ENCODE data around the gene ESRRB. TPM values are rescaled to one million over a fixed set of nuclear protein-coding genes. Genes with fewer than 3 reads are reported as not detected.

ESRRB gene
- total RNA-seq, 1 donor from 2014 or later = 0.74 TPM

DNA sequence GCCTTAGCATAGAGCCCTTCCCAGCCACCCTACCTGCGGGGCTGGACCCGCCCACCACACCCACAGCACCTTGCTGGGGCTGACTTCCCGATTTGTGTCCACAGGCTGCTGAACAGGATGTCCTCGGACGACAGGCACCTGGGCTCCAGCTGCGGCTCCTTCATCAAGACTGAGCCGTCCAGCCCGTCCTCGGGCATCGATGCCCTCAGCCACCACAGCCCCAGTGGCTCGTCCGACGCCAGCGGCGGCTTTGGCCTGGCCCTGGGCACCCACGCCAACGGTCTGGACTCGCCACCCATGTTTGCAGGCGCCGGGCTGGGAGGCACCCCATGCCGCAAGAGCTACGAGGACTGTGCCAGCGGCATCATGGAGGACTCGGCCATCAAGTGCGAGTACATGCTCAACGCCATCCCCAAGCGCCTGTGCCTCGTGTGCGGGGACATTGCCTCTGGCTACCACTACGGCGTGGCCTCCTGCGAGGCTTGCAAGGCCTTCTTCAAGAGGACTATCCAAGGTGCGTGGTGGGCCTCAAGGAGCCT is 63.4 kb downstream of the ESRRB start:
- Histone ChIP-seq H3K27ac (no peak overlapping the region), H3K9me3 (no peaks in the 10 kb centered on the region), H3K27me3 (no peaks in the 10 kb centered on the region), H3K4me1 (no peaks in the 10 kb centered on the region), H3K36me3 (no peaks in the 10 kb centered on the region), H3K4me3 (no peak overlapping the region)
- intact Hi-C loops (cut with DNase I) = no loop called here
- TF ChIP-seq POLR2A (IDR thresholded peaks at IDR 0.05) (no peak), POLR2AphosphoS5 (IDR thresholded peaks at IDR 0.05; ENCODE audit: insufficient read depth in 1 of 2, low read depth in 1 of 2) (no peak)
- TF ChIP-seq, protein P1, sequence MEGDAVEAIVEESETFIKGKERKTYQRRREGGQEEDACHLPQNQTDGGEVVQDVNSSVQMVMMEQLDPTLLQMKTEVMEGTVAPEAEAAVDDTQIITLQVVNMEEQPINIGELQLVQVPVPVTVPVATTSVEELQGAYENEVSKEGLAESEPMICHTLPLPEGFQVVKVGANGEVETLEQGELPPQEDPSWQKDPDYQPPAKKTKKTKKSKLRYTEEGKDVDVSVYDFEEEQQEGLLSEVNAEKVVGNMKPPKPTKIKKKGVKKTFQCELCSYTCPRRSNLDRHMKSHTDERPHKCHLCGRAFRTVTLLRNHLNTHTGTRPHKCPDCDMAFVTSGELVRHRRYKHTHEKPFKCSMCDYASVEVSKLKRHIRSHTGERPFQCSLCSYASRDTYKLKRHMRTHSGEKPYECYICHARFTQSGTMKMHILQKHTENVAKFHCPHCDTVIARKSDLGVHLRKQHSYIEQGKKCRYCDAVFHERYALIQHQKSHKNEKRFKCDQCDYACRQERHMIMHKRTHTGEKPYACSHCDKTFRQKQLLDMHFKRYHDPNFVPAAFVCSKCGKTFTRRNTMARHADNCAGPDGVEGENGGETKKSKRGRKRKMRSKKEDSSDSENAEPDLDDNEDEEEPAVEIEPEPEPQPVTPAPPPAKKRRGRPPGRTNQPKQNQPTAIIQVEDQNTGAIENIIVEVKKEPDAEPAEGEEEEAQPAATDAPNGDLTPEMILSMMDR (IDR thresholded peaks at IDR 0.05) = no peak
- no peak for DNase-seq (ENCODE audit: extremely low spot score in 2 of 2)

DNA sequence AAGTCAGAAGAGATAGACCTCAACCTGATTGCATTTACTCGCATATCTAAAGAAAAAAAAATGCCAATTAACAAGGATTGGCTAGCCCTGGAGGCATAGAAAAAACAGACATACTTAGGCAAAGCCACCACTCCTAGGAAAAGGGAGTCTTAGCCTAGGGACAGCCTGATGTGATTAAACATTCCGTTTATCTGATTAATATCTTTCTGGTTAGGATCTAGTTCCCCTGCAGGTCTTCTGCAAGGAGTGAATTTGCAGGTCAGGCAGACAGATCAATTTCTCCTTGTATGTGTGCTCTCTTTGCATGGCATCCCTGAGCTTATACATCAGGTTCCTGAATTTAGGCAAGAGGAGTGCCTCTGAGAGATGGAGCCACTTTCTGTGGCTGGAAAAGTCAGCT is 70.5 kb downstream of the ESRRB start:
- no peaks in the 10 kb centered on the region for H3K36me3 ChIP-seq
- TF ChIP-seq POLR2A (IDR thresholded peaks at IDR 0.05) (no peak), POLR2AphosphoS5 (IDR thresholded peaks at IDR 0.05; ENCODE audit: insufficient read depth in 1 of 2, low read depth in 1 of 2) (no peak)
- TF ChIP-seq, protein P1 (IDR thresholded peaks at IDR 0.05) = no peak
- H3K9me3 ChIP-seq = no peaks in the 10 kb centered on the region
- DNase-seq (ENCODE audit: extremely low spot score in 2 of 2) = no peak
- intact Hi-C loops (cut with DNase I) = no loop called here
- H3K4me3 ChIP-seq = no peak overlapping the region
- H3K27ac ChIP-seq = no peak overlapping the region
- H3K27me3 ChIP-seq = no peaks in the 10 kb centered on the region
- no peaks in the 10 kb centered on the region for H3K4me1 ChIP-seq

DNA sequence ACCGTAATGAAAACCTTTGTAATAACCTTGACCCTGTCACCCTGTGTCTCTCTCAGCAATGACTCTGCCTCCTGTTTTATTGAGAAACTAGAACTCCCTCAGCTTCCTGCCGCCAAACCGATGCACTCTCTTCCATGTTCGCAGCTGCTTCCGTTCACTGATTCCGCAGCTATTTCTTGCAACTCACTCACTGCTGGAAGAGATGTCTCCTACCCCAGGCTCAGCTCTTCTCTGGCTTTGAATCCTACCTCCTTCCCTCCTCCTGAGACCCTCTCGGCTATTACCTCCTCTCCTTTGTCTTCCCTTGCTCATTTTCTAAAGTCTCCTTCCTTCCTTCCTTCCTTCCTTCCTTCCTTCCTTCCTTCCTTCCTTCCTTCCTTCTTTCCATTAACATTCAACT is 71.0 kb downstream of the ESRRB start:
- TF ChIP-seq POLR2A (IDR thresholded peaks at IDR 0.05) = no peak
- TF ChIP-seq POLR2AphosphoS5 (IDR thresholded peaks at IDR 0.05; ENCODE audit: insufficient read depth in 1 of 2, low read depth in 1 of 2) = no peak
- TF ChIP-seq, protein P1 (IDR thresholded peaks at IDR 0.05) = no peak
- no peak overlapping the region for H3K4me3 ChIP-seq
- H3K4me1 ChIP-seq = no peaks in the 10 kb centered on the region
- no peaks in the 10 kb centered on the region for H3K36me3 ChIP-seq
- intact Hi-C loops (cut with DNase I) = no loop called here
- no peaks in the 10 kb centered on the region for H3K27me3 ChIP-seq
- DNase-seq (ENCODE audit: extremely low spot score in 2 of 2) = no peak
- no peaks in the 10 kb centered on the region for H3K9me3 ChIP-seq
- H3K27ac ChIP-seq = no peak overlapping the region

DNA sequence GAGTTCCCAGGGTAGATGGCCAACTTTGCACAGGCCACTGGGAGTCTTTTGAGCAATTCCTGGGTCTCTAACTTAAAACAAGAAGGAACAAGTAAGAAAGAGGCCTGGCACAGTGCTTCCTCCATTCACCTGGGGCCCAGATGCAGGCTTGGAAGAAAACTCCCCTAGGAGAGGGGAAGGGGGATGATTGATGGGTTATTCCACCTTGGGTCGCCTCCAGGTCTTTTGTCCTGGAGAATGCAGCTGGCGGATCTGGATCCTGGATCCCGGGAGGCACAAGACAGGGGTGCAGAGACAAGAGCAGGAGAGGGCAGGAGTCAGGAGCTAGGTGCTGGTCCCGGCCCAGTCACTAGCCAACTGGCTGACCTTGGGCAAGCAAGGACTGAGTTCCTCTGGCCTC is 74.5 kb downstream of the ESRRB start:
- TF ChIP-seq POLR2AphosphoS5 (IDR thresholded peaks at IDR 0.05; ENCODE audit: insufficient read depth in 1 of 2, low read depth in 1 of 2) = no peak
- TF ChIP-seq POLR2A (IDR thresholded peaks at IDR 0.05) = no peak
- TF ChIP-seq, protein P1 (IDR thresholded peaks at IDR 0.05) = no peak
- Histone ChIP-seq H3K4me3 (no peak overlapping the region), H3K27ac (no peak overlapping the region), H3K9me3 (no peaks in the 10 kb centered on the region), H3K36me3 (no peaks in the 10 kb centered on the region), H3K27me3 (no peaks in the 10 kb centered on the region), H3K4me1 (no peaks in the 10 kb centered on the region)
- no peak for DNase-seq (ENCODE audit: extremely low spot score in 2 of 2)
- intact Hi-C loops (cut with DNase I) = no loop called here

DNA sequence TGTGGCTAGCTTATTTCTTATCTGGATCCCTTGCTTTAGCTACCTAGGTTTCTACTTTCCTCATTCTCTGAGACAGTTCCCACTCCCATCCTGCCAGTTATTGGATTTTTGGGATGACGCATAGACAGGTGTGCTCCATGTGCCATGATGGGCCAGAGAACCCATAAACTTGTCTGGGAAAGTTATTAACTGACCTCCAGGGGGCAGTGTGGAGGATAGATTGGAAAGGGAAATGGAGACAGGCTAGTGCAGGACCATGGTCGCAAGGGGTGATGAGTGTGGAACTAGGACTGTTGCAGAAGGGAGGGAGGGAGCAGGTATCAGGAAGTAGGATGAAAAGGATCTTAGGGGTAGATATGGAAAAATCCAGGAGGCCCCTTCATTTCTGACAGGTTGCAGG is 80.3 kb downstream of the ESRRB start:
- Histone ChIP-seq H3K4me1 (no peaks in the 10 kb centered on the region), H3K27ac (no peak overlapping the region), H3K27me3 (no peaks in the 10 kb centered on the region), H3K4me3 (no peak overlapping the region), H3K9me3 (no peaks in the 10 kb centered on the region), H3K36me3 (no peaks in the 10 kb centered on the region)
- intact Hi-C loops (cut with DNase I) = no loop called here
- no peak for DNase-seq (ENCODE audit: extremely low spot score in 2 of 2)
- TF ChIP-seq, protein P1 (IDR thresholded peaks at IDR 0.05) = peak in 1 of 3 experiments; percentile 16
- TF ChIP-seq POLR2AphosphoS5 (IDR thresholded peaks at IDR 0.05; ENCODE audit: insufficient read depth in 1 of 2, low read depth in 1 of 2) = no peak

Measured in vagina (tissue), 2 donors.